Activated CD4-positive, alpha-beta memory T cell treated with anti-CD3 and anti-CD28 coated beads for 36 hours (primary cell): ENCODE data around the gene TNS4. TPM values are rescaled to one million over a fixed set of nuclear protein-coding genes. Genes with fewer than 3 reads are reported as not detected.
A peak's percentile ranks its signal among the peaks of the same experiment; 100 is the strongest.

Source experiments
- CTCF ChIA-PET: fragments of 350-600 bp; sonication (Branson Sonifier 250); formaldehyde crosslinking; loops from one replicate; lab custom pipeline; 2021; ENCODE audit warnings: antibody characterized with exemption, inconsistent platforms; lab: Charles Lee
- POLR2A ChIA-PET: fragments of 350-600 bp; sonication (Branson Sonifier 250); formaldehyde crosslinking; loops from one replicate; lab custom pipeline; 2021; ENCODE audit warnings: antibody characterized with exemption; lab: Charles Lee
- DNase-seq: peaks from one replicate; pipeline ENCODE4 v3.0.0-alpha.2; 2020
- H3K27ac Mint-ChIP-seq: one replicate; pipeline ENCODE4 v1.8.0; 2021; ENCODE audit warnings: mixed read lengths
- H3K27me3 Mint-ChIP-seq: one replicate; pipeline ENCODE4 v1.8.0; 2021; ENCODE audit warnings: mixed read lengths
- H3K36me3 Mint-ChIP-seq: one replicate; pipeline ENCODE4 v1.8.0; 2021; ENCODE audit warnings: mixed read lengths
- H3K4me1 Mint-ChIP-seq: one replicate; pipeline ENCODE4 v1.8.0; 2021; ENCODE audit warnings: low read depth, mixed read lengths
- H3K4me3 Mint-ChIP-seq: one replicate; pipeline ENCODE4 v1.8.0; 2021; ENCODE audit warnings: mild to moderate bottlenecking, mixed read lengths
- H3K9me3 Mint-ChIP-seq: one replicate; pipeline ENCODE4 v1.8.0; 2021; ENCODE audit warnings: mixed read lengths
- intact Hi-C: fragments of 100-400 bp; cut with micrococcal nuclease; formaldehyde crosslinking; loops from one replicate; pipeline ENCODE4 v1.15.1; 2023
- total RNA-seq, 2 experiments: library from RNA; stranded (reverse); gene quantifications; one replicate each; pipeline ENCODE4 v1.2.3, GENCODE V29; 2021

Gene TNS4
- total RNA-seq, 2 experiments from 2014 or later: 14.5 to 15.2 TPM

- no peaks in the 10 kb centered on the region for H3K27me3 Mint-ChIP-seq
- H3K4me3 Mint-ChIP-seq: peak overlapping the region; percentile 56
- H3K4me1 Mint-ChIP-seq: peaks cover 76% of the 10 kb centered on the region
- ChIA-PET POLR2A (interaction anchor here (0.9 to 5.7 kb wide), 8 partner anchors 8 to 124 kb away, joined by 3 to 104 read pairs (median 6); partner anchors contain the start of gene TOP2A), CTCF (interaction anchor here (0.8 to 16.3 kb wide), 6 partner anchors 9 to 98 kb away, joined by 3 to 392 read pairs (median 5); partner anchors contain the start of gene CCR7)
- no peaks in the 10 kb centered on the region for H3K9me3 Mint-ChIP-seq
- peak overlapping the region; percentile 90 for H3K27ac Mint-ChIP-seq
- no peak for DNase-seq
- intact Hi-C loops: loop anchor here (1.0 to 5.0 kb wide), 6 partner anchors 9 to 860 kb away; no protein-coding TSS in a partner anchor
- H3K36me3 Mint-ChIP-seq: no peaks in the 10 kb centered on the region
Observed at GRCh38 chr17:40541873-40542557, 40.6 kb upstream of the TNS4 start.

GRCh38 chr17:40541060-40541872, 39.8 kb upstream of the TNS4 start:
- CTCF ChIA-PET: interaction anchor here (1.0 to 16.3 kb wide), 9 partner anchors 9 to 183 kb away, joined by 3 to 392 read pairs (median 5); partner anchors contain the start of genes CCR7 and GJD3

GRCh38 chr17:40540448-40540847, 39.0 kb upstream of the TNS4 start:
- DNase-seq: peak; percentile 90
- intact Hi-C loops: loop anchor here (2.0 to 5.0 kb wide), 4 partner anchors 58 to 862 kb away; no protein-coding TSS in a partner anchor
- ChIA-PET CTCF (interaction anchor here (0.9 to 16.3 kb wide), 14 partner anchors 8 to 186 kb away, joined by 3 to 392 read pairs (median 4); partner anchors contain the start of genes CCR7 and GJD3), POLR2A (interaction anchor here (0.5 to 5.7 kb wide), 10 partner anchors 9 to 122 kb away, joined by 3 to 104 read pairs (median 5); partner anchors contain the start of gene TOP2A)
- no peaks in the 10 kb centered on the region for H3K27me3 Mint-ChIP-seq
- H3K4me3 Mint-ChIP-seq: peak overlapping the region; percentile 56
- peaks cover 77% of the 10 kb centered on the region for H3K4me1 Mint-ChIP-seq
- no peaks in the 10 kb centered on the region for H3K9me3 Mint-ChIP-seq
- H3K27ac Mint-ChIP-seq: peak overlapping the region; percentile 90
- no peaks in the 10 kb centered on the region for H3K36me3 Mint-ChIP-seq

More at GRCh38 chr17:40541060-40541872, 39.8 kb upstream of the TNS4 start:
- Mint-ChIP-seq H3K4me3 (peak overlapping the region; percentile 56), H3K27ac (peak overlapping the region; percentile 90), H3K4me1 (peaks cover 75% of the 10 kb centered on the region), H3K27me3 (no peaks in the 10 kb centered on the region), H3K36me3 (no peaks in the 10 kb centered on the region), H3K9me3 (no peaks in the 10 kb centered on the region)
- DNase-seq: peak; percentile 86
- POLR2A ChIA-PET: interaction anchor here (0.9 to 5.7 kb wide), 11 partner anchors 7 to 123 kb away, joined by 3 to 104 read pairs (median 7); partner anchors contain the start of gene TOP2A
- intact Hi-C loops: loop anchor here (1.0 to 5.0 kb wide), 6 partner anchors 8 to 861 kb away; no protein-coding TSS in a partner anchor

GRCh38 chr17:40539711-40540411, 38.4 kb upstream of the TNS4 start:
- Mint-ChIP-seq H3K27ac (peak overlapping the region; percentile 90), H3K36me3 (no peaks in the 10 kb centered on the region), H3K27me3 (no peaks in the 10 kb centered on the region), H3K9me3 (no peaks in the 10 kb centered on the region), H3K4me3 (peak overlapping the region; percentile 56), H3K4me1 (peaks cover 75% of the 10 kb centered on the region)
- CTCF ChIA-PET: interaction anchor here (0.9 to 16.3 kb wide), 13 partner anchors 8 to 185 kb away, joined by 3 to 392 read pairs (median 4); partner anchors contain the start of gene CCR7
- no peak for DNase-seq
- intact Hi-C loops: loop anchor here (2.0 to 5.0 kb wide), 4 partner anchors 59 to 862 kb away; no protein-coding TSS in a partner anchor
- POLR2A ChIA-PET: interaction anchor here (0.5 to 5.7 kb wide), 9 partner anchors 8 to 121 kb away, joined by 3 to 104 read pairs (median 5); partner anchors contain the start of gene TOP2A

GRCh38 chr17:40538936-40539705, 37.7 kb upstream of the TNS4 start:
- Mint-ChIP-seq H3K4me1 (peaks cover 79% of the 10 kb centered on the region), H3K9me3 (no peaks in the 10 kb centered on the region), H3K4me3 (no peak overlapping the region), H3K27me3 (no peaks in the 10 kb centered on the region), H3K27ac (peak overlapping the region; percentile 61), H3K36me3 (no peaks in the 10 kb centered on the region)
- intact Hi-C loops: no loop called here
- POLR2A ChIA-PET: interaction anchor here (5.7 kb wide), 2 partner anchors 15 to 23 kb away, joined by 56 to 104 read pairs; no protein-coding TSS in a partner anchor
- CTCF ChIA-PET: interaction anchor here (0.7 to 16.3 kb wide), 12 partner anchors 7 to 232 kb away, joined by 3 to 392 read pairs (median 4); partner anchors contain the start of gene CCR7
- no peak for DNase-seq

- Mint-ChIP-seq H3K9me3 (no peaks in the 10 kb centered on the region), H3K27me3 (no peaks in the 10 kb centered on the region), H3K4me3 (no peak overlapping the region), H3K4me1 (peaks cover 81% of the 10 kb centered on the region), H3K36me3 (peaks cover 1% of the 10 kb centered on the region), H3K27ac (peak overlapping the region; percentile 25)
- no peak for DNase-seq
- ChIA-PET CTCF (interaction anchor here (0.7 to 16.3 kb wide), 5 partner anchors 18 to 231 kb away, joined by 3 to 392 read pairs (median 5); partner anchors contain the start of gene CCR7), POLR2A (no interaction called here)
- intact Hi-C loops: no loop called here
Observed at GRCh38 chr17:40538019-40538935, 36.9 kb upstream of the TNS4 start.

DNA sequence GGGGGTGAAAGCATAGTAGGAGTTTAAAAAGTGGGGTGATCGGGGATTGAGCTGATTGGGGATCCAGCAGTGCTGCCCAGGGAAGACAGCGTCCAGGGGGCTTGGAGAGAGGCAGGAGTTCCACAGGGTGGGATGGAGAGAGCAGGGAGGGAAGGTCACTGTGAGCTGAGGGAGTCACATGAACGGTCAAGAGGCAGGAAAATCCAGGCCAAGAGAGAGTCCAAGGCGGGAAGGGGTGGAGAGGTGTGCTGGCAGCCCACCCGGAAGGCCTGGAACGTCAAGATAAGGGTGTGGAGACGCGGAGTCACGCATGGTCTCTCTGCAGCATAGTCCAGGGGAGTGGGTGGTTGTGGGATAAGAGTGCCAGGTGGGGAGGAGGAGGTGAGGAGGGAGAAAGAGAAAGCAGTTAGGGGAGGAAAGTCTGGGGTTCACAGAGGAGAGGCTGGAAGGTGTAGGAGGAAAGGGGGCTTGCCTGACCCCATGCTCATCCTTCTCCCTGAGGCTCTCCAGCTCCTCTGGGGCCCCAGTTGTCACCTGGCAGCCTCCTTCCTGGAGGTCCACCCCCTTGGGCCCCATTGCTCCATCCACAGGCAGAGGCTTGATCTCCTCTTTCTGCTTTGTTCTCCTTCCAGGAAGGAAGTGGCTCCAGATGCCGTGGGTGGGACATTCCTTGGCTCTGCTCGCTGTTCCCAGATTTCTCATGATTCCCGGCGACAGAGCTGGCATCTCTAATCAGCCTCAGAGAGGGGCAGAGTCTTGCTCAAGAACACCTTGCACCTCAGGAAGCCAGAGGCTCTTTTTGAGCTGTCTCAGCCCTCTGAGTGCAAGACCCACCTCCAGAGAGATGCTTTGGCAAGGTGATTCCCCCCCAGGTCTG, 35.1 kb upstream of the TNS4 start:
- H3K4me1 Mint-ChIP-seq: peaks cover 81% of the 10 kb centered on the region
- CTCF ChIA-PET: interaction anchor here (0.8 to 16.3 kb wide), 8 partner anchors 20 to 180 kb away, joined by 3 to 392 read pairs (median 46); partner anchors contain the start of genes CCR7 and IGFBP4
- intact Hi-C loops: no loop called here
- POLR2A ChIA-PET: interaction anchor here (0.6 to 1.2 kb wide), 2 partner anchors 24 to 317 kb away, joined by 3 read pairs; partner anchors contain the start of gene WIPF2
- H3K4me3 Mint-ChIP-seq: no peak overlapping the region
- no peaks in the 10 kb centered on the region for H3K27me3 Mint-ChIP-seq
- no peak overlapping the region for H3K27ac Mint-ChIP-seq
- H3K9me3 Mint-ChIP-seq: no peaks in the 10 kb centered on the region
- DNase-seq: no peak
- peaks cover 6% of the 10 kb centered on the region for H3K36me3 Mint-ChIP-seq

DNA sequence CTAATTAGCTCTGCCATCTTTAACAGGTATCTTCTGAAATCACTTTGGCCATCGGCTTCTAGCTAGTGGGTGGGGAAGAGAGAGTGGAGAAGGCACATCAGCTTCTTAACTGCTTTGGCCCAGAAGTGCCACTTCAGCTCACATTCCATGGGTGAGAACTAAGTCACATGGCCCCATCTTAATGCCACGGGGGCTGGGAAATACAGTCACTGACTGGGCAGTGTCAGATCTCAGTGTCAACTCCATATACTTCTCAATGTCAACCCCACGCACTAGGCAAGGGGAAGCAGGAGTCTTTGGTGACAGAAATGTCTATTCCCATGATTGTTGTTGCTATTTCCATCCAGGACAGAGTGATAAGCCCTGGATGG, 34.5 kb upstream of the TNS4 start:
- Mint-ChIP-seq H3K4me3 (no peak overlapping the region), H3K36me3 (peaks cover 7% of the 10 kb centered on the region), H3K27me3 (no peaks in the 10 kb centered on the region), H3K9me3 (no peaks in the 10 kb centered on the region), H3K27ac (no peak overlapping the region), H3K4me1 (peaks cover 81% of the 10 kb centered on the region)
- DNase-seq: no peak
- POLR2A ChIA-PET: interaction anchor here (1.2 to 1.4 kb wide), 2 partner anchors 16 to 24 kb away, joined by 3 to 5 read pairs; no protein-coding TSS in a partner anchor
- intact Hi-C loops: no loop called here
- CTCF ChIA-PET: interaction anchor here (1.0 to 16.3 kb wide), 11 partner anchors 11 to 179 kb away, joined by 3 to 392 read pairs (median 88); partner anchors contain the start of genes CCR7, IGFBP4 and TOP2A

- Mint-ChIP-seq H3K27me3 (no peaks in the 10 kb centered on the region), H3K36me3 (peaks cover 7% of the 10 kb centered on the region), H3K4me1 (peaks cover 81% of the 10 kb centered on the region), H3K9me3 (no peaks in the 10 kb centered on the region), H3K4me3 (no peak overlapping the region), H3K27ac (no peak overlapping the region)
- ChIA-PET CTCF (interaction anchor here (0.5 to 16.3 kb wide), 15 partner anchors 10 to 233 kb away, joined by 3 to 392 read pairs (median 41); partner anchors contain the start of genes CCR7, IGFBP4 and TOP2A), POLR2A (interaction anchor here (1.0 to 1.4 kb wide), 3 partner anchors 16 to 118 kb away, joined by 3 to 5 read pairs (median 3); partner anchors contain the start of gene TOP2A)
- no peak for DNase-seq
- intact Hi-C loops: no loop called here
Observed at GRCh38 chr17:40535438-40535837, 34.0 kb upstream of the TNS4 start.
